Esophagus muscularis mucosa (tissue), 3 donors: ENCODE measurements around the gene FERMT1.

Source experiments
- POLR2AphosphoS5 ChIP-seq, 2 donors: sonication (generic); formaldehyde crosslinking; IDR thresholded peaks; one replicate each; pipeline ENCODE4 v1.6.1; 2017; ENCODE audit warnings: antibody characterized with exemption in 2 of 2
- TF ChIP-seq, protein P1 (sequence below), 3 experiments: fragments of 200-600 bp in 2 of 3; fragments of 450-650 bp in 1 of 3; sonication (generic) in 2 of 3; IDR thresholded peaks; one replicate each; pipeline ENCODE4 v1.5.1; 2017 to 2019; ENCODE audit warnings: antibody characterized with exemption in 3 of 3, mild to moderate bottlenecking in 2 of 3, moderate library complexity in 1 of 3

DNA sequence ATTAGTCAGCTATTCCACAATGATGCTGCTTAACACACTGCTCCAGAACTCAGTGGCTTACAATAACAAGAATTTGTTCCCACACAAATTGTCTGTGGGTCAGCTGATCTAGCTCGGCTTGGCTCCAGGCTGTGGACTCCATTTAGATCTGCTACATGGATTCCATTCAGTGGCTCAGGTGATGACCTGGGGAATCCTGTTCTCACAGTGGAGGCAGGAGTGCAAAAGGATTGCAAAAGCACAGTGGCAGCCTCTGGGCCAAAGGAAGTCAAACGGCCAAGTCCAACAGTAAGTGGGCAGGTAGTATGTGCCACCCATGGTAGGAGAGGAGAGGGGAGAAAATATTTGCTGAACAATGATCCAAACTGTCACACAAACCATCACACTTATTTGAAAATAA lies 53.2 kb downstream of the FERMT1 start:
- TF ChIP-seq POLR2AphosphoS5 (IDR thresholded peaks at IDR 0.05) = no peak
- TF ChIP-seq, protein P1, sequence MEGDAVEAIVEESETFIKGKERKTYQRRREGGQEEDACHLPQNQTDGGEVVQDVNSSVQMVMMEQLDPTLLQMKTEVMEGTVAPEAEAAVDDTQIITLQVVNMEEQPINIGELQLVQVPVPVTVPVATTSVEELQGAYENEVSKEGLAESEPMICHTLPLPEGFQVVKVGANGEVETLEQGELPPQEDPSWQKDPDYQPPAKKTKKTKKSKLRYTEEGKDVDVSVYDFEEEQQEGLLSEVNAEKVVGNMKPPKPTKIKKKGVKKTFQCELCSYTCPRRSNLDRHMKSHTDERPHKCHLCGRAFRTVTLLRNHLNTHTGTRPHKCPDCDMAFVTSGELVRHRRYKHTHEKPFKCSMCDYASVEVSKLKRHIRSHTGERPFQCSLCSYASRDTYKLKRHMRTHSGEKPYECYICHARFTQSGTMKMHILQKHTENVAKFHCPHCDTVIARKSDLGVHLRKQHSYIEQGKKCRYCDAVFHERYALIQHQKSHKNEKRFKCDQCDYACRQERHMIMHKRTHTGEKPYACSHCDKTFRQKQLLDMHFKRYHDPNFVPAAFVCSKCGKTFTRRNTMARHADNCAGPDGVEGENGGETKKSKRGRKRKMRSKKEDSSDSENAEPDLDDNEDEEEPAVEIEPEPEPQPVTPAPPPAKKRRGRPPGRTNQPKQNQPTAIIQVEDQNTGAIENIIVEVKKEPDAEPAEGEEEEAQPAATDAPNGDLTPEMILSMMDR (IDR thresholded peaks at IDR 0.05) = no peak
